Motor neuron (in vitro differentiated cells): Measurements from ENCODE around the gene IL22. TPM values are rescaled to one million over a fixed set of nuclear protein-coding genes. Genes with fewer than 3 reads are reported as not detected.

Experiments
- ATAC-seq, 8 experiments: fragments of 200-7000 bp; cut with Tn5 transposase; replicated peaks in 6 of 8; 2 replicates each; pipeline ENCODE4 v1.8.0; 2021; ENCODE audit warnings: mild to moderate bottlenecking in 8 of 8, moderate library complexity in 8 of 8
- H3K27ac ChIP-seq, 2 donors: fragments of 250-450 bp; sonication (Bioruptor Pico); 2 replicates each; pipeline ENCODE4 v1.9.0; 2021; ENCODE audit warnings: antibody characterized with exemption in 2 of 2, mild to moderate bottlenecking in 2 of 2, moderate library complexity in 1 of 2
- H3K4me1 ChIP-seq, 2 donors: fragments of 250-450 bp; sonication (Bioruptor Pico); replicated peaks in 1 of 2; 2 replicates each; pipeline ENCODE4 v1.6.1; 2021; ENCODE audit warnings: antibody characterized with exemption in 2 of 2, mild to moderate bottlenecking in 2 of 2, moderate library complexity in 1 of 2
- H3K4me3 ChIP-seq, 5 donors: fragments of 250-450 bp; sonication (Bioruptor Pico); 2 replicates each; pipeline ENCODE4 v1.9.0; 2021; ENCODE audit warnings: antibody characterized with exemption in 5 of 5, mild to moderate bottlenecking in 5 of 5, moderate library complexity in 4 of 5
- WGBS, 10 experiments: fragments of 450-650 bp; shearing (Covaris generic); methylation state at CpG; one replicate each; pipeline ENCODE4 v1.0.0; 2022; 5-methylcytosine and 5-hydroxymethylcytosine counted together
- in situ Hi-C, 9 experiments: fragments of 400-800 bp; cut with MboI; loops; one replicate each; pipeline ENCODE4 v1.15.0; 2021; ENCODE audit warnings: low sequenced_read_pairs in 9 of 9, low pct_unique_long_range_greater_than_20kb in 2 of 9; ENCODE audit not compliant: unreplicated experiment in 9 of 9
- total RNA-seq, 8 experiments: library from RNA; unstranded; fragments of 300-600 nt; gene quantifications; 2 replicates each; pipeline versions ENCODE4 v1.2.3 to v1.2.4, GENCODE V29; 2022

The IL22 gene
- total RNA-seq, 8 experiments from 2014 or later: 0.43 TPM; not detected in 7

DNA sequence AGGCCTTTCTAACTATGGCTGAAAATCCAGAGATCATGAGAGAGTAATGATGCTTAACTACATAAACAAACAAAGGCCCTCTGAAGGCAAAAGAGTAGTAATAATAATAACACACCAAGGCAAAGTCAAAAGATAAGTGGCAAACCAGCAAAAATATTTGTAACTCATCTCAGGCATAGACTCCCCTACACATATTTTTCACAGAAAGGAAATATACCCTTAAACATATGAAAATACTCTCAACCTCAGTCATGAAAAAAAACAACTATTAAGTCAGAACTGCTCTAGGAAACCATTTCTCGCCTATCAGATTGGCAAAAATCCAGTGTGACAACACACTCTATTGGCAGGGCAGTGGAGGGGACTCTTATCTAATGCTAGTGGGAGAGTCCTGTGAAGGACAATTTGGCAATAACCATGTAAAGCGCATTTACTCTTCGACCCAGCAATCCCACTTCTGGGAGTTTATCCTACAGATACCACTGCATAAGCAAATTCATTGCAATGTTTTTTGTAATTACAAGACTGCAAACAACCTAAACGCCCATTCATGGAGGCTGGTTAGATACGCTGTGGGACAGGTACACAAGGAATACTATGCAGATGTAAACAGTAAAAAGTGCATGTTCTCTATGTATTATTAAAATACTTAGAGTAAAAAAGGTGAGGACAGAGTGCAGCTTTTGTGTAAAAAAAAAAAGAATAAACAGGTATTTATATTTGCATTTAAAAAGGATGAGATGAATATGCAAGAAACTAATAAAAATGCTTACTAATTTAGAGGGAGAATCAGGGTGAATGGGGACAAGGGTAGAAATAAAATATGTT lies 26.0 kb upstream of the IL22 start:
- no peak overlapping the region for H3K27ac ChIP-seq
- H3K4me3 ChIP-seq: no peak overlapping the region
- no peaks in the 10 kb centered on the region for H3K4me1 ChIP-seq
- 62 to 100% (median 93%) methylated on average over 2 to 5 of the region's 5 CpGs for WGBS, 10 experiments
- no peak for ATAC-seq
- in situ Hi-C loops: no loop called here

DNA sequence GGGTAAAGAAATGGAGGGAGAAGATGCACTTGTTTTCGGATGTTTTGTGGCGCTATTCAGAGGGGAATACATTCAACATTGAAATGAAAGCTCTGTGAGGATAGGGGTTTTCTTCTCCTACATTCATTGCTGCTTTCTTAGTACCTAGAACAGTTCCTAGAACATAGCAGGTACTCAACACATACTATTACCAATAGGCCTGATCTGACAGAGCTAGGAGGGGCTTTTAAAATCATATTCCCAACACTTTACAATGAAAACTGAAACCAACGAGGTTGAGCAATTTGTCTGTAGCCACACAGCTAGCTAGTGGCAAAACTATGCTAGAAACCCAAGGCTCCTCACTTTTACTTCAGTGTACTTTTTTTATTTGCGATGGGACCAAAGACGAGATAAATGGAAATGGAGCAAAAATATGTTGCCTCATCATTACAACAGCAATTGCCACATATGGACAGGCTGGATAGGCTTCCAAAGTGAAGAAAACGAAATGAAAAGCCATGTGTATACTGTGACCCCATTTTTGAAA lies 23.1 kb upstream of the IL22 start:
- WGBS, 10 experiments: 66 to 100% (median 85%) methylated on average over 1 to 6 of the region's 6 CpGs
- no peaks in the 10 kb centered on the region for H3K4me1 ChIP-seq
- H3K27ac ChIP-seq: no peak overlapping the region
- ATAC-seq: no peak
- in situ Hi-C loops: no loop called here
- no peak overlapping the region for H3K4me3 ChIP-seq

GRCh38 chr12:68272732-68273131 lies 19.3 kb upstream of the IL22 start:
- no peak overlapping the region for H3K4me3 ChIP-seq
- peaks cover 0 to 4% of the 10 kb centered on the region in 2 donors for H3K4me1 ChIP-seq
- ATAC-seq: no peak
- in situ Hi-C loops: no loop called here
- no peak overlapping the region for H3K27ac ChIP-seq

- WGBS, 10 experiments: 7 to 84% (median 62%) methylated on average over 1 to 8 of the region's 8 CpGs
- no peak for ATAC-seq
- in situ Hi-C loops: no loop called here
- no peak overlapping the region for H3K27ac ChIP-seq
- H3K4me3 ChIP-seq: no peak overlapping the region
- peaks cover 0 to 4% of the 10 kb centered on the region in 2 donors for H3K4me1 ChIP-seq
Measured at GRCh38 chr12:68271346-68271745, 17.9 kb upstream of the IL22 start.

DNA sequence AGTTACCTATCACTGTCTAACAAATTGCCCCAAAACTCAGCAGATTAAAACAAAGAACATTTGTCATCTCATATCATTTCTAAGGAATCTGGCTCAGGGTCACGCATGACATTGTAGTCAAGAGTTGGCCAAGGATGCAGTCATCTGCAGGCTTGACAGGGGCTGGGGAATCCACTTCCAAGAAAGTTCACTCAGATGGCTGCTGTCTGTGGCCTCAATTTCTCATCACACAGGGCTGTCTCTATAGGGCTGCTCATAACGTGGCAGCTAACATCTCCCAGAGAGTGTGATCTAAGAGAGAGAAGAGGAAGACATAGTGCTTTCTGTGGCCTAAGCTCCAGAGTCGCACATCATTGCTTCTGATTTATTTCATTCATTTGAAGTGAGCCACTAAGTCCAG lies 17.0 kb upstream of the IL22 start:
- ATAC-seq: no peak
- whole genome bisulfite sequencing, 10 experiments: 0 to 100% (median 82%) methylated on average over 1 to 2 of the region's 3 CpGs; no CpG with 5 or more reads in 2 of the 10 experiments
- no peak overlapping the region for H3K27ac ChIP-seq
- H3K4me3 ChIP-seq: no peak overlapping the region
- in situ Hi-C loops: no loop called here
- peaks cover 0 to 4% of the 10 kb centered on the region in 2 donors for H3K4me1 ChIP-seq

- in situ Hi-C loops: no loop called here
- Histone ChIP-seq H3K4me1 (peaks cover 0 to 4% of the 10 kb centered on the region in 2 donors), H3K27ac (no peak overlapping the region), H3K4me3 (no peak overlapping the region)
- no peak for ATAC-seq
- WGBS, 10 experiments: 38 to 92% (median 78%) methylated on average over 1 to 2 of the region's 2 CpGs; no CpG with 5 or more reads in 2 of the 10 experiments
Measured at GRCh38 chr12:68269779-68270178, 16.4 kb upstream of the IL22 start.

DNA sequence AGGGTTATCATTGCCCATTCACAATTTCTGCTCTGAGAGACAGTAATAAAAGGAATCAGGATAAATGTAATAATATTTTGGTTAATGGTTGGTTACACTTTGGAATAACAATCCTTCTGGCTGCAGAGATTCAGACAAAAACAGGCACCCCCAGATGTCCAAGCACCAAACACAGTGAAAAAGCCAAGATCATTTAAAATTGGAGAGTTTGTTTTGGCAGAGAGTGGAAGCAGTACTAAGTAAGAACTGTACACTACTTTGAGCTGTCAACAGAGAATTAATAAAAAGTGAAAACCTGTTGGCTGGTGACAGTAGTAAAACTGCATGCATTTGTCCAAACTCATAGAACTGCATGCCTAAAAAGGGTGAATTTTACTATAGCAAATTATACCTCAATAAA lies 15.6 kb upstream of the IL22 start:
- Histone ChIP-seq H3K4me1 (peaks cover 0 to 4% of the 10 kb centered on the region in 2 donors), H3K4me3 (no peak overlapping the region), H3K27ac (no peak overlapping the region)
- in situ Hi-C loops: no loop called here
- ATAC-seq: peak in 1 of 8 experiments; percentile 84

DNA sequence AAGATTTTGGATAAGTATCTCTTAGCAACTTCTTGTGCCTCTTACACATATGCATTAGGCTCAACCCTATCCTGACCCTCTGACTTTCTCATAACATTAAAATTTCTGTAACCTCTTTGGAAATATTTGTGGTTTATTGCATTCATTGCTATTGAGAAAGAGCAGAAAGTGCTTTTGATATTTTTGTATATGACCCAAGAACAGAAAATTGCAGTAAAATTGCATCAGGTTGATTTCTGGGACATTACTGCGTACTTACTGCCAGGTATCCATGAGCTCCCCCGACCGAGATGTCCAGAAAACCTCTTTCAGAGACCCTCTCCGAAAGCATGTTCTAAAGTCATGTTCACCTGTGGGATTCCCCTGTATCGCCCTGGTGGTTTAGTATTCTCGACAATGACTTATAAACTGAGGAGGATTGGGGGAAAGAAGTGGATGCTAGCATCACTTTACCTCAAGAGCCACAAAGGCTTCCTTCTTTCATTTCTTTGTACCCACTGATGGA lies 14.5 kb upstream of the IL22 start:
- WGBS, 10 experiments: 23 to 83% (median 78%) methylated on average over 1 to 6 of the region's 6 CpGs; no CpG with 5 or more reads in 1 of the 10 experiments
- no peak for ATAC-seq
- no peak overlapping the region for H3K4me3 ChIP-seq
- no peak overlapping the region for H3K27ac ChIP-seq
- H3K4me1 ChIP-seq: peaks cover 0 to 4% of the 10 kb centered on the region in 2 donors
- in situ Hi-C loops: no loop called here

DNA sequence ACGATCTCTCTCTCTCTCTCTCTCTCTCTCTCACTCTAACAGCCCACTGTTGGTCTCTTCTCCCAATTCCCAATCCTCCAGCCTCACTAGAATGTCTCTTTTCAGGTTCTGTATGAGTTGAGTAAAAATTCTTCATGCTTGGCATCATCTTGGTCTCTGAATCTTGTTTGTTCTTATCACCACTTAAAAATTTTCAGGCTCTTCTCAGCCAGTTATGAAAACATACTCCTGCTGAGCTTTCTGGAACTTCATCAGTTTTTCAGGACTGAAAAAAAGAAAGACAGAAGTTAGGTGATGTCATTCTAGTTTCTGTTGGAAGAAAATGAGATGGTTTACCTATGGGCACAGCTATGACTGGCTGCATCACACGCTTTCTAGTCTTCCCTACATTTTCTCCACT lies 11.5 kb upstream of the IL22 start:
- Histone ChIP-seq H3K27ac (no peak overlapping the region), H3K4me1 (peaks cover 0 to 4% of the 10 kb centered on the region in 2 donors), H3K4me3 (no peak overlapping the region)
- WGBS, 10 experiments: 20 to 100% (median 81%) methylated on average over 1 to 2 of the region's 2 CpGs; no CpG with 5 or more reads in 3 of the 10 experiments
- no peak for ATAC-seq
- in situ Hi-C loops: no loop called here

- WGBS, 10 experiments: 67 to 100% (median 91%) methylated on average over 1 to 7 of the region's 7 CpGs; no CpG with 5 or more reads in 1 of the 10 experiments
Measured at GRCh38 chr12:68264158-68264855, 10.9 kb upstream of the IL22 start.

DNA sequence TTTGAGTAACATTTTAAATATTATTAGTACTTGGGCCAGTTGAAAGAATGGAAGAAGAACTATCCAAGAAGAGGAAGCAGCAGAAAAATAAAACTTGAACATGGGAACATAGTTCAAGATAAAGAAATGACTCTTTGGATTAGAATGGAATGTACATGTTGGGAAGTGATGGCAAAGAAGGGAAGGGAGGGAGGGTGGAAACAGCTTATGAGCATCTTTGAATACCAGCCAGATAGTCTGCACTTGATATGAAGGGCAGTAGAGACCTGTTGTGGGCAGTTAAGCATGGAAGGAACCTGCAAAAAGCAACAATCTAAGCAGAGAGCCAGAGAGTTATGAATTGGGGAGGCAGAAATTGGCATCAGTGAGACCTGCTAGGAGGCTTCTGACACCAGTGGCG lies 10.0 kb upstream of the IL22 start:
- in situ Hi-C loops: no loop called here
- Histone ChIP-seq H3K4me1 (peaks cover 0 to 2% of the 10 kb centered on the region in 2 donors), H3K4me3 (no peak overlapping the region), H3K27ac (no peak overlapping the region)
- ATAC-seq: no peak
- 67 to 100% (median 100%) methylated on average over 1 of the region's 1 CpG; no CpG with 5 or more reads in 4 of the 10 experiments for WGBS, 10 experiments

More at GRCh38 chr12:68264158-68264855, 10.9 kb upstream of the IL22 start:
- Histone ChIP-seq H3K4me1 (peaks cover 0 to 4% of the 10 kb centered on the region in 2 donors), H3K4me3 (no peak overlapping the region), H3K27ac (no peak overlapping the region)
- no peak for ATAC-seq
- in situ Hi-C loops: no loop called here

DNA sequence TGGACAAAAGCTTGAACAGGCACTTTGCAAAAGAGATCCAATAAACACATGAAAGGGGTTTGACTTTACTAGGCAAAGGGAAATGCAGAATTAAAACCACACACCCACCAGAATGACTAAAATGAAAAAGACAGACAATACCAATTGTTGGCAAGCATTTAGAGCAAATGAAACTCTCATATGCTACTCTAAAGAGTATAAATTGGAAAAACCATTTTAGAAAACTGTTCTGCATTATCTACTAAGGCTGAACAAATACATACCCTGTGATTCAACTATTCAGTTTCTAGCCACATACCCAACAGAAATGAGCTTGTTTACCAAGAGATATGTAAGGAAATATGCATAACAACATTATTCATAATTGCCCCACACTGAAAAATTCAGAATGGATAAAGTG lies 8.5 kb upstream of the IL22 start:
- in situ Hi-C loops: no loop called here
- Histone ChIP-seq H3K27ac (no peak overlapping the region), H3K4me3 (no peak overlapping the region), H3K4me1 (no peaks in the 10 kb centered on the region)
- no peak for ATAC-seq

DNA sequence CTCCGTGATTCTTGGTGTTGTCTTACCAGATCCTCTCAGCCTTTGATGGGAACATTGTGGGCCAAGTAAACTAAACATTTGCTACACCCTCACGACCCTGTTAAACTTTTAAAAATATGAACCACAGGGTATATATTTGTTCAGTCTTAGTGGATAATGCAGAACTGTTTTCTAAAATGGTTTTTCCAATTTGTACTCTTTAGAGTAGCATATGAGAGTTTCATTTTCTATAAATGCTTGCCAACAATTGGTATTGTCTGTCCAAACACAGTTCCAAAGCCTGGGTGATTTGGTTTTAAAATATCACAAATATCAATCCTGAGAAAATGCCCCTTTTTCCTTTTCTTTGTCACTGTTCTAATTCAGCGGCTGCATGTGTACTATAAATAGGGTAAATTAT lies 6.7 kb upstream of the IL22 start:
- Histone ChIP-seq H3K4me3 (no peak overlapping the region), H3K4me1 (no peaks in the 10 kb centered on the region), H3K27ac (no peak overlapping the region)
- in situ Hi-C loops: no loop called here
- WGBS, 10 experiments: 37 to 94% (median 74%) methylated on average over 1 to 3 of the region's 3 CpGs
- no peak for ATAC-seq
